ENCODE results near the gene DXO.

- TF ChIP-seq JUND (CRISPR knock-in tag; IDR thresholded peaks at IDR 0.05) (no peak), RFX5 (IDR thresholded peaks at IDR 0.05; ENCODE audit: low read depth, low read length) (no peak), CBX5 (CRISPR knock-in tag; IDR thresholded peaks at IDR 0.05; ENCODE audit: borderline replicate concordance) (no peak), ZNF468 (CRISPR knock-in tag; IDR thresholded peaks at IDR 0.05) (no peak), SIN3B (IDR thresholded peaks at IDR 0.05; ENCODE audit: low read length) (no peak)
- TF ChIP-seq, protein P1, sequence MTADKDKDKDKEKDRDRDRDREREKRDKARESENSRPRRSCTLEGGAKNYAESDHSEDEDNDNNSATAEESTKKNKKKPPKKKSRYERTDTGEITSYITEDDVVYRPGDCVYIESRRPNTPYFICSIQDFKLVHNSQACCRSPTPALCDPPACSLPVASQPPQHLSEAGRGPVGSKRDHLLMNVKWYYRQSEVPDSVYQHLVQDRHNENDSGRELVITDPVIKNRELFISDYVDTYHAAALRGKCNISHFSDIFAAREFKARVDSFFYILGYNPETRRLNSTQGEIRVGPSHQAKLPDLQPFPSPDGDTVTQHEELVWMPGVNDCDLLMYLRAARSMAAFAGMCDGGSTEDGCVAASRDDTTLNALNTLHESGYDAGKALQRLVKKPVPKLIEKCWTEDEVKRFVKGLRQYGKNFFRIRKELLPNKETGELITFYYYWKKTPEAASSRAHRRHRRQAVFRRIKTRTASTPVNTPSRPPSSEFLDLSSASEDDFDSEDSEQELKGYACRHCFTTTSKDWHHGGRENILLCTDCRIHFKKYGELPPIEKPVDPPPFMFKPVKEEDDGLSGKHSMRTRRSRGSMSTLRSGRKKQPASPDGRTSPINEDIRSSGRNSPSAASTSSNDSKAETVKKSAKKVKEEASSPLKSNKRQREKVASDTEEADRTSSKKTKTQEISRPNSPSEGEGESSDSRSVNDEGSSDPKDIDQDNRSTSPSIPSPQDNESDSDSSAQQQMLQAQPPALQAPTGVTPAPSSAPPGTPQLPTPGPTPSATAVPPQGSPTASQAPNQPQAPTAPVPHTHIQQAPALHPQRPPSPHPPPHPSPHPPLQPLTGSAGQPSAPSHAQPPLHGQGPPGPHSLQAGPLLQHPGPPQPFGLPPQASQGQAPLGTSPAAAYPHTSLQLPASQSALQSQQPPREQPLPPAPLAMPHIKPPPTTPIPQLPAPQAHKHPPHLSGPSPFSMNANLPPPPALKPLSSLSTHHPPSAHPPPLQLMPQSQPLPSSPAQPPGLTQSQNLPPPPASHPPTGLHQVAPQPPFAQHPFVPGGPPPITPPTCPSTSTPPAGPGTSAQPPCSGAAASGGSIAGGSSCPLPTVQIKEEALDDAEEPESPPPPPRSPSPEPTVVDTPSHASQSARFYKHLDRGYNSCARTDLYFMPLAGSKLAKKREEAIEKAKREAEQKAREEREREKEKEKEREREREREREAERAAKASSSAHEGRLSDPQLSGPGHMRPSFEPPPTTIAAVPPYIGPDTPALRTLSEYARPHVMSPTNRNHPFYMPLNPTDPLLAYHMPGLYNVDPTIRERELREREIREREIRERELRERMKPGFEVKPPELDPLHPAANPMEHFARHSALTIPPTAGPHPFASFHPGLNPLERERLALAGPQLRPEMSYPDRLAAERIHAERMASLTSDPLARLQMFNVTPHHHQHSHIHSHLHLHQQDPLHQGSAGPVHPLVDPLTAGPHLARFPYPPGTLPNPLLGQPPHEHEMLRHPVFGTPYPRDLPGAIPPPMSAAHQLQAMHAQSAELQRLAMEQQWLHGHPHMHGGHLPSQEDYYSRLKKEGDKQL (CRISPR knock-in tag; IDR thresholded peaks at IDR 0.05; ENCODE audit: low read depth) = no peak
Observed at GRCh38 chr6:31928672-31928939, 43.3 kb downstream of the DXO start.

Data from HepG2 (cell line).